ENCODE measurements around the gene FAM89B.
A peak's percentile ranks its signal among the peaks of the same experiment; 100 is the strongest.

The FAM89B gene

DNA sequence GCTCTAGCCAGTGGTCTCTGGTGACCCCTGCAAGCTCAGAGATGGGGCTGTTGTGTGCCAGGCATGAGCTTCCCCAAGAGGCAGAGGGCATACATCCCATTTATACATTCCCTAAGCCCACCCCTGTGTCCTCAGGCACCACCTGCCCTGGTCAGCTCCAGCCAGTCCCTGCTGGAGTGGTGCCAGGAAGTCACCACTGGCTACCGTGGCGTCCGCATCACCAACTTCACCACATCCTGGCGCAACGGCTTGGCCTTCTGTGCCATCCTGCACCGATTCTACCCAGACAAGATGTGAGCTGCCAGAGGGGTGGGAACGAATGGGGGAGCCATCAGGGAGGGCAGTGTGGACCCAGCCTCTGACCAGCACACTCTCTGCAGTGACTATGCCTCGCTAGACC lies 11.8 kb downstream of the FAM89B start:
- TF ChIP-seq, protein P1, sequence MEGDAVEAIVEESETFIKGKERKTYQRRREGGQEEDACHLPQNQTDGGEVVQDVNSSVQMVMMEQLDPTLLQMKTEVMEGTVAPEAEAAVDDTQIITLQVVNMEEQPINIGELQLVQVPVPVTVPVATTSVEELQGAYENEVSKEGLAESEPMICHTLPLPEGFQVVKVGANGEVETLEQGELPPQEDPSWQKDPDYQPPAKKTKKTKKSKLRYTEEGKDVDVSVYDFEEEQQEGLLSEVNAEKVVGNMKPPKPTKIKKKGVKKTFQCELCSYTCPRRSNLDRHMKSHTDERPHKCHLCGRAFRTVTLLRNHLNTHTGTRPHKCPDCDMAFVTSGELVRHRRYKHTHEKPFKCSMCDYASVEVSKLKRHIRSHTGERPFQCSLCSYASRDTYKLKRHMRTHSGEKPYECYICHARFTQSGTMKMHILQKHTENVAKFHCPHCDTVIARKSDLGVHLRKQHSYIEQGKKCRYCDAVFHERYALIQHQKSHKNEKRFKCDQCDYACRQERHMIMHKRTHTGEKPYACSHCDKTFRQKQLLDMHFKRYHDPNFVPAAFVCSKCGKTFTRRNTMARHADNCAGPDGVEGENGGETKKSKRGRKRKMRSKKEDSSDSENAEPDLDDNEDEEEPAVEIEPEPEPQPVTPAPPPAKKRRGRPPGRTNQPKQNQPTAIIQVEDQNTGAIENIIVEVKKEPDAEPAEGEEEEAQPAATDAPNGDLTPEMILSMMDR (IDR thresholded peaks at IDR 0.05): no peak
- DNase-seq (ENCODE audit: low spot score): no peak
- Histone ChIP-seq H3K27ac (peak overlapping the region in 1 of 2 donors; percentile 25), H3K4me3 (no peak overlapping the region)

DNA sequence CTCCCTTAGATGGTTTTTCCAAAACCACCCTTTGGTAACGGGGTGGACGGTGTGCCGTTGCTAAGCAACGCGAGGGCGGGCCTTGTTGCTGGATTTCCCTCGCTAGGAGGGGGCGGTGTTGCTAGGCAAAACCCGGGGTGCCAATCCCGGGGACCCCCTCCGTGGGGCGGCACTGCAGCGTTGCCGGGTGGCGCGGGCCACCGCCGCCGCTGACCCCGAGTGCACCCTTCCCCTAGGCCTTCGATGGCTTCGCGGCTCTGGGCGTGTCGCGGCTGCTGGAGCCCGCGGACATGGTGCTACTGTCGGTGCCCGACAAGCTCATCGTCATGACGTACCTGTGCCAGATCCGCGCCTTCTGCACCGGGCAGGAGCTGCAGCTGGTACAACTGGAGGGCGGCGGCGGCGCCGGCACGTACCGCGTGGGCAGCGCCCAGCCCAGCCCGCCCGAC lies 12.4 kb downstream of the FAM89B start:
- no peak overlapping the region for H3K4me3 ChIP-seq
- TF ChIP-seq, protein P1 (IDR thresholded peaks at IDR 0.05): no peak
- DNase-seq (ENCODE audit: low spot score): no peak
- H3K27ac ChIP-seq: peak overlapping the region in 1 of 2 donors; percentile 91

DNA sequence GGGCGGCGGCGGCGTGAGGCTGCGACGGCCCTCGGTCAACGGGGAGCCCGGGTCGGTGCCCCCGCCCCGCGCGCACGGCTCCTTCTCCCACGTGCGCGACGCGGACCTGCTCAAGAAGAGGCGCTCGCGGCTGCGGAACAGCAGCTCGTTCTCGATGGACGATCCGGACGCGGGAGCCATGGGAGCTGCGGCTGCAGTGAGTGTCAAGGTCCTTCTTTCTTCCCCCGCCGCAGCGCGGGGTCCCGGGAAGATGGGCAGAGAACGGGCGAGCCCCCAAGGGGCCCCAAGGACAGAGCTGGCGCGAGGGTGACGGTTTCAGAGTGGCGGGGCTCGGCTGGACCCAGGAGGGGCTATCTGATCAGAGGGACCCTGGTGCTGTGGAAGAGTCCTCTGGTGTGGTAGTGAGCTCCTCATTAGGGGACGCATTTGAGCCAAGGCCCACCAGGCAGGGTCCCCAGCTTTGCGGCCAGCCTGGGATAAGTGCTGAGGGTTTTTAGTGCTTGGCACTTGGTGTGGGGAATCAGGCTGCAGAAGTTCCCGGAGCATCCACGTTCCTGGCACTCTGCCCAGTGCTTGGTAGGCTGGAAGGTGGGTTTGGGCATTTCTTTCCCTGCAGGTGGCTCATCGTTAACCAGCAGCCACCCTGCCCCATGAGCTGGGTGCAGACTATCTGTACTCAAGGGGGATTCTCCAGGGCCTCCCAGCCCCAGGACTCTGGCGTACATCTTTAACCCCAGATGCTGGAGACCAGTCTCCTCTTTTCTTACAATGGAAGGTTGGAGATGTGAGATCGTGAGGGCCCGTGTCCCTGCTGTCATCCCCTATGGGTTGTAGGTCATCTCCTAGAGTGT lies 13.3 kb downstream of the FAM89B start:
- TF ChIP-seq, protein P1 (IDR thresholded peaks at IDR 0.05): no peak
- peak overlapping the region; percentile 8 to 91 for H3K27ac ChIP-seq
- no peak overlapping the region for H3K4me3 ChIP-seq
- no peak for DNase-seq (ENCODE audit: low spot score)

DNA sequence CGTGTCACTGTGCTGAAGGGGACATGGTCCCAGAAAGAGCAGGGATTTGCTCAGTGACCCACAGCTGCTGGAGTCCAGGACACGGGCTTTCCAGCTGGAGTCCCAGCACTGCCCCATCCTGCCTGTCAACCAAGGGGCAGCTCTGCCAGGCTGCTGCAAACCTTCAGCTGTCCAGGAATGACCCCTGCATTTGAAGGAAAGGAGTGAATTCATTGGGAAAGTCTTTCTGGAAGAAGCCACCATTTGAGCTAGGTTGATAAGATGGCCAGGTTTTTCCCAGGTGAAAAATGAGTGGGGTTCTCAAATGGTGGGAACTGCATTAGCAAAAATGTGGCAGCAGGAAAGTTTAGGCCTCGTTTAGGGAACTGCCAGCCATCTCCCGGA lies 13.9 kb downstream of the FAM89B start:
- TF ChIP-seq, protein P1 (IDR thresholded peaks at IDR 0.05): no peak
- DNase-seq (ENCODE audit: low spot score): no peak
- H3K4me3 ChIP-seq: no peak overlapping the region
- H3K27ac ChIP-seq: peak overlapping the region; percentile 39 to 91

DNA sequence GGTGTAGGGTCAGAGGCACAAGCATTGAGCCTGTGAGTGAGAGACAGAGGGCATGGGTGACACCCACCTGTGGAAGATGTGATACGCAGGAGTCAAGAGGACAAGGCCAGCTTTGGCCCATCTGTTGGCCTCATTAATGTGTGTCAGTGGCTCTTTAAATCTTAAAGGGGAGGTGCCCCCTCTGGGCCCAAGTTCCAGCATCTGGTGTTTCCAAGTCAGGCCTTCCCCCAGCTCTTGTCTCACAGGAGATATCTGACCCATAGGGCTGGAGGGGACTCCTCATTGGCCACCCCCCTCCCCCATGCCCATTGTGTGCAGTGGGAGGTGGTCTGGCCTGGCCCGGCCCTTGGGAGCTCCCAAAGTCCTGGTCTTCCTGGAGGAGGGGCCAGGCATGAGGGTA lies 14.3 kb downstream of the FAM89B start:
- TF ChIP-seq, protein P1 (IDR thresholded peaks at IDR 0.05): no peak
- peak overlapping the region; percentile 51 for H3K4me3 ChIP-seq
- no peak for DNase-seq (ENCODE audit: low spot score)
- peak overlapping the region; percentile 39 to 91 for H3K27ac ChIP-seq

DNA sequence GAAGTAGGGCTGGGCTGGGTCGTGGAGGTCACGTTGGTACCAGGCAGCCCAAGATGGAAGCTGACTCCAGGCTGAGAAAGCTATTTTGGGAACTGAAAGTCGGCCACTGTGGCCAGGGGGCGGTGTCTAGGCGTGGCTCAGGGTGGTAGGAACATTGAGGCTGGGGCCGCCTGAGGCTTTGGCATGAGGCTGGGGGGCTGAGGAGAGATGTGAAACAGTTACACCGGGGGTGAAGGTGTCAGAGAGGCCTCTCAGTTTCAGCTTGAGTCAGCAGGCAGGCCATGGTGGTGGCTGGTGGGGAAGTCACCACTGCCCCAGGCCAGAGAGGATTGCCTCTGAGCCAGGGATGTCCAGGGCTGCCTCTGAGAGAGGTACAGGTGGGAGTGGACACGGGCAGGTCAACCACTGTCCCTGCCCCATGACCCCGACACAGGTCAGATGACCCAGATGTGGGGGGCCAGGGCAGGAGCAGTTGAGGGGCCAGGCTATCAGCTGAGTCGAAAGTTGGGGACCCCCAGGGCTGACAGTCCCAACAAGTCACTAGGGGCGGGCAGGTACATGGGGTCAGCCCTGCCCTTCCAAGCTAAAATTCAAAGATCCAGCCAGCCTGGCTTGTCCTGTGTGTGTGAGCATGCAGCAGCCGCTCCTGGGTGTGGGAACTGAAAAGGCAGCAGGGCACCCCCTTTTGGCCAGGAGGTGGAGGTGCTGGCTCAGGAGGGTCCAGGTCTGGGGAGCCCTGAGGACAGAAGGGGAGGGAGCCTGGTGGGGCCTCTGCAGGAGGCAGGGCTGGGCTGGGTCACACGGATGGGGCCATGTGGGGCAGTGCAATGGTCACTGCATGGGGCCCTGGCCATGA lies 16.1 kb downstream of the FAM89B start:
- TF ChIP-seq, protein P1 (IDR thresholded peaks at IDR 0.05): no peak
- peak overlapping the region; percentile 15 for H3K4me3 ChIP-seq
- DNase-seq (ENCODE audit: low spot score): no peak

More for the DNA sequence above, 16.1 kb downstream of the FAM89B start:
- H3K27ac ChIP-seq: peak overlapping the region; percentile 72 to 91

Measured in coronary artery (tissue), 2 donors.